Kidney (tissue), 14 donors: Measurements from ENCODE around the gene OR2V2. TPM values are rescaled to one million over a fixed set of nuclear protein-coding genes. Genes with fewer than 3 reads are reported as not detected.
"Not testable (repeated sequence)": the region's sequence is repeated elsewhere in the genome, so short reads cannot be mapped to it uniquely, and the experiment has no call there.

Experiments used
- DNase-seq, 5 donors: peaks; one replicate each; pipeline ENCODE4 v3.0.0-alpha.2; 2013 to 2020
- FAIRE-seq: peaks from 2 replicates; lab custom pipeline; 2012; peaks lifted over from hg19 to GRCh38; lab: Jason Lieb, UNC
- H3K27ac ChIP-seq, 2 donors: one replicate each; pipeline ENCODE4 v1.7.0; 2013; ENCODE audit warnings: low read depth in 2 of 2, low read length in 2 of 2, inconsistent platforms in 1 of 2
- H3K27me3 ChIP-seq: one replicate; pipeline ENCODE4 v1.7.1; 2013; ENCODE audit warnings: low read length, inconsistent platforms; ENCODE audit not compliant: control insufficient read depth, insufficient read depth
- H3K36me3 ChIP-seq, 3 donors: one replicate each; pipeline versions ENCODE4 v1.7.0 to v1.7.1; 2013; ENCODE audit warnings: low read length in 3 of 3, control low read depth in 1 of 3, inconsistent platforms in 1 of 3; ENCODE audit not compliant: insufficient read depth in 3 of 3, control insufficient read depth in 2 of 3
- H3K4me1 ChIP-seq, 3 donors: one replicate each; pipeline versions ENCODE4 v1.7.0 to v1.7.1; 2013; ENCODE audit warnings: low read length in 3 of 3, inconsistent platforms in 1 of 3, low read depth in 1 of 3; ENCODE audit not compliant: control insufficient read depth in 2 of 3, insufficient read depth in 2 of 3
- H3K4me3 ChIP-seq, 3 donors: one replicate each; pipeline versions ENCODE4 v1.7.0 to v1.8.1; 2013; ENCODE audit warnings: low read length in 3 of 3, control low read depth in 1 of 3, inconsistent platforms in 1 of 3
- H3K9ac ChIP-seq, 3 donors: one replicate each; pipeline versions ENCODE4 v1.7.0 to v1.7.1; 2013; ENCODE audit warnings: low read length in 3 of 3, control low read depth in 1 of 3, inconsistent platforms in 1 of 3
- H3K9me3 ChIP-seq, 3 donors: one replicate each; pipeline versions ENCODE4 v1.7.0 to v1.7.1; 2013; ENCODE audit warnings: low read length in 3 of 3, control low read depth in 1 of 3, inconsistent platforms in 1 of 3; ENCODE audit not compliant: control insufficient read depth in 2 of 3, insufficient read depth in 1 of 3
- intact Hi-C: fragments of 100-400 bp; cut with DNase I; formaldehyde crosslinking; loops from one replicate; pipeline ENCODE4 v1.11.1; 2022
- polyA plus RNA-seq: library from polyadenylated mRNA; stranded (reverse); fragments of 350-450 nt; fragmentation: Illumina TruSeq; extraction: RNeasy Lipid Tissue Mini Kit (QIAGEN cat#74804); gene quantifications from one replicate; pipeline ENCODE4 v1.2.3, GENCODE V29; 2014; ENCODE audit warnings: low read depth, low replicate concordance; ENCODE audit not compliant: insufficient read depth
- total RNA-seq: library from RNA; stranded (reverse); fragmentation: NEBNext Ultra II Directional; extraction: Animal tissue kit (Norgen Biotek cat#: 25700); gene quantifications from one replicate; pipeline ENCODE4 v1.2.1, GENCODE V29; 2021
- TF ChIP-seq, protein P1 (sequence below): IDR thresholded peaks from 3 replicates; pipeline ENCODE4 v1.5.1; 2012; ENCODE audit warnings: mild to moderate bottlenecking, moderate library complexity, borderline replicate concordance; ENCODE audit not compliant: insufficient read depth; ENCODE audit errors: extremely low read depth
- donor health status: control.
- donor health status: control.
- donor health status: control.
- donor health status: control.
- donor health status: control.
- donor health status: DM: yes; HTN: yes; CAD: no.
- donor health status: Normal renal cell carcinoma (clear cell type).

Gene OR2V2
- total and polyA plus RNA-seq, 2 donors from 2014 or later = not detected

DNA sequence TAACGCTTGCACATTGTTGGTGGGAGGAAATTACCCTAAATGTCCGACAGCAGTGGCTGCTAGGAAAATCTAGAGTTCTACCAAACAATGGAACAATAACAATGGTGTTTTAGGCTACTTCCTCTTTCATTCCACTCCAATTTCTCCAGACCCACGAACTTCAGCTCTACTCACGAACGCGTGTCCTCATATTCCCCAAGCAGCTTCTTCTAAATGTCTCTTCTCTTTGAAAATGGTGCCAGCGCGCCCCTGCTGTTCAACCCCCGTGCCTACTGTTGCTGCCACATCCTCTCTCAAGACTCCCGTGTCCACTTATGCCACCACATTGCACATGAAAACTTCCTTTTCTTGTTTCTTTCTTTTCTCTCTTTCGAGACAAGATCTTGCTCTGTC, 25.6 kb downstream of the OR2V2 start:
- Histone ChIP-seq H3K4me3 (no peak overlapping the region), H3K4me1 (no peaks in the 10 kb centered on the region), H3K9me3 (no peaks in the 10 kb centered on the region), H3K36me3 (no peaks in the 10 kb centered on the region), H3K9ac (no peak overlapping the region), H3K27ac (no peak overlapping the region), H3K27me3 (peaks cover 57% of the 10 kb centered on the region)
- FAIRE-seq (no peak), DNase-seq (no peak)
- TF ChIP-seq, protein P1, sequence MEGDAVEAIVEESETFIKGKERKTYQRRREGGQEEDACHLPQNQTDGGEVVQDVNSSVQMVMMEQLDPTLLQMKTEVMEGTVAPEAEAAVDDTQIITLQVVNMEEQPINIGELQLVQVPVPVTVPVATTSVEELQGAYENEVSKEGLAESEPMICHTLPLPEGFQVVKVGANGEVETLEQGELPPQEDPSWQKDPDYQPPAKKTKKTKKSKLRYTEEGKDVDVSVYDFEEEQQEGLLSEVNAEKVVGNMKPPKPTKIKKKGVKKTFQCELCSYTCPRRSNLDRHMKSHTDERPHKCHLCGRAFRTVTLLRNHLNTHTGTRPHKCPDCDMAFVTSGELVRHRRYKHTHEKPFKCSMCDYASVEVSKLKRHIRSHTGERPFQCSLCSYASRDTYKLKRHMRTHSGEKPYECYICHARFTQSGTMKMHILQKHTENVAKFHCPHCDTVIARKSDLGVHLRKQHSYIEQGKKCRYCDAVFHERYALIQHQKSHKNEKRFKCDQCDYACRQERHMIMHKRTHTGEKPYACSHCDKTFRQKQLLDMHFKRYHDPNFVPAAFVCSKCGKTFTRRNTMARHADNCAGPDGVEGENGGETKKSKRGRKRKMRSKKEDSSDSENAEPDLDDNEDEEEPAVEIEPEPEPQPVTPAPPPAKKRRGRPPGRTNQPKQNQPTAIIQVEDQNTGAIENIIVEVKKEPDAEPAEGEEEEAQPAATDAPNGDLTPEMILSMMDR = no peak
- intact Hi-C loops = no loop called here

DNA sequence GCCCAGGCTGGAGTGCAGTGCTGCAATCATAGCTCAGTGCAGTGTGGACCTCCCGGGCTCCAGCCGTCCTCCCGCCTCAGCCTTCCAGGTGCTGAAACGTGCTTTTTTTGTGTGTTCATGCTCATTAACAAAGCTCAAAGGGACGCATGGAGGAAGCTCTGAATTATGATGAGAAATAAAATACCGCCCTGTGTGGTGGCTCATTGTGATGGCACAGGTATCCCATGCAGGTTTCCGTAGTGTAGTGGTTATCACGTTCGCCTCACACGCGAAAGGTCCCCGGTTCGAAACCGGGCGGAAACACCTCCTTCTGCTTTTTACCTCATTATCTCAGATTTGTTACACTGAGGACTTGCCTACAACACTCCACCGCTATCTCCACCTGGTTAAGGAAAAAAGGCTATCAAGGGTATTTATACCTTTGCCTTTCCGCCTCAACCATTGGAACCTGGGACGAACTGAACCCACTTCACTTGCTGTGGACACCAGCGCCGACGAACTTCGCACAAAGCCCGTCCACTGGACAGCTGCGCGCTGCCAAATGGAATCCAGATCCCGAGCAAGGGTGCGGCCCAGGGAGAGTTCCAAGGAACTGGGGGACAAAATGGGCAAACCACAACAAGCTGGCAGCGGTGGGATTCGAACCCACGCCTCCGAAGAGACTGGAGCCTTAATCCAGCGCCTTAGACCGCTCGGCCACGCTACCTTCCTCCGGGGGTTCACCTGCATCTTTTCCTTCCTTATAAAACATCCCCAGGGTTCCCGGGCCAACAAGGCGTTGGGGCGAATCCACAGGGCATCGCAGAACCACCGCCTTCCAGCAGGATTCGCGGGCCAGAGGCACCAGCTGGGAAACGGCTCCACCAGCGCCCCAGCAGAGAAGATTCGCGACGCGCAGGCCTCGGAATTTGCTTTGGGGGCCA, 26.3 kb downstream of the OR2V2 start:
- no peak overlapping the region for H3K4me3 ChIP-seq
- DNase-seq = peak in 3 of 5 donors; percentile 30 to 70 (median 56)
- no peak overlapping the region for H3K9ac ChIP-seq
- TF ChIP-seq, protein P1 = no peak
- peaks cover 50% of the 10 kb centered on the region for H3K27me3 ChIP-seq
- no peaks in the 10 kb centered on the region for H3K9me3 ChIP-seq
- intact Hi-C loops = no loop called here
- H3K4me1 ChIP-seq = no peaks in the 10 kb centered on the region
- FAIRE-seq = no peak
- H3K36me3 ChIP-seq = no peaks in the 10 kb centered on the region
- no peak overlapping the region for H3K27ac ChIP-seq

DNA sequence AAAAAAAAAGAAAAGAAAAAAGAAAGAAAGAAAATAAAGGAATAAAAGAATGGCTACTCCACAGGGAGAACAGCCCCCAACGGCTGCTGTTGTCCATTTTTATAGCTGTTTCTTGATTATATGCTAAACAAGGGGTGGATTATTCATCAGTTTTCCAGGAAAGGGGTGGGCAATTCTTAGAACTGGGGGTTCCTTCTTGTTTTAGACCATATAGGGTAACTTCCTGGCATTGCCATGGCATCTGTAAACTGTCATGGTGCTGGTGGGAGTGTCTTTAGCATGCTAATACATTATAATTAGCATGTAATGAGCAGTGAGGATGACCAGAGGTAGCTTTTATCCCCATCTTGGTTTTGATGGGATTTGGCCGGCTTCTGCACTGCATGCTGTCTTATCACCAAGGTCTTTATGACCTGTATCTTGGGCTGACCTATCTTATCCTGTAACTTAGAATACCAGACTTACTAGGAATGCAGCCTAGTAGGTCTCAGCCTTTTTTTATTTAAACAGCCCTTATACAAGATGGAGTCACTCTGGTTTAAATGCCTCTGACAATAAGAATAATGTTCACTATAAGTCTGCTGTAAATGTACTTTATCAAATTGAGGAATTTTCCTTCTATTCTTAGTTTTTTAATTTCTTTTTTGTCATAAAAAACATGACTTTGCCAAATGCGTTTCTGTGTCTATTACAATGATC, 29.0 kb downstream of the OR2V2 start:
- intact Hi-C loops = no loop called here

DNA sequence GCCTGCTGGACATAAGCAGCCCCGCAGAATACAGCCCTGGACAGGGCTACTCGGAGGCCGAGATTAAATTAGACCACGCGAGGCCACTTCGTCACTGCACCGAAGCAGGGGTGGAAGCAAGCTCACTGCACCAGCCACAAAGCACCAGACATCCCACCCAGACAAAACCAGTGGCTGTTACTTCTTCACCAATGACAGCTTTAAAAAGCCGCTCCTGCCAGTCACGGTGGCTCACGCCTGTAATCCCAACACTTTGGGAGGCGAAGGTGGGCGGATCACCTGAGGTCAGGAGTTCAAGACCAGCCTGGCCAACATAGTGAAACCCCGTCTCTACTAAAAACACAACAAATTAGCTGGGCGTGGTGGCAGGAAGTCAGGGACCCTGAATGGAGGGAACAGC, 30.2 kb downstream of the OR2V2 start:
- H3K36me3 ChIP-seq = not testable (repeated sequence)
- peaks cover 20% of the 10 kb centered on the region for H3K27me3 ChIP-seq

More for the DNA sequence above, 29.0 kb downstream of the OR2V2 start:
- H3K4me1 ChIP-seq = no peaks in the 10 kb centered on the region
- TF ChIP-seq, protein P1 = no peak
- FAIRE-seq (no peak), DNase-seq (no peak)
- no peaks in the 10 kb centered on the region for H3K9me3 ChIP-seq
- H3K9ac ChIP-seq = no peak overlapping the region
- H3K36me3 ChIP-seq = no peaks in the 10 kb centered on the region
- no peak overlapping the region for H3K27ac ChIP-seq
- H3K4me3 ChIP-seq = no peak overlapping the region
- peaks cover 31% of the 10 kb centered on the region for H3K27me3 ChIP-seq

More for the DNA sequence above, 30.2 kb downstream of the OR2V2 start:
- intact Hi-C loops, H3K4me1 ChIP-seq, H3K4me3 ChIP-seq, H3K27ac ChIP-seq, FAIRE-seq, DNase-seq, H3K9ac ChIP-seq, H3K9me3 ChIP-seq: not testable (repeated sequence)
